GM19397 (cell line): ENCODE results near the gene GAGE12F.
"Not testable (repeated sequence)": the region's sequence is repeated elsewhere in the genome, so short reads cannot be mapped to it uniquely, and the experiment has no call there.

Experiments
- ATAC-seq: cut with Tn5 transposase; IDR thresholded peaks from one replicate; pipeline ENCODE4 v1.9.1; 2021; ENCODE audit warnings: mild to moderate bottlenecking, moderate library complexity; ENCODE audit not compliant: unreplicated experiment

The GAGE12F gene, protein sequence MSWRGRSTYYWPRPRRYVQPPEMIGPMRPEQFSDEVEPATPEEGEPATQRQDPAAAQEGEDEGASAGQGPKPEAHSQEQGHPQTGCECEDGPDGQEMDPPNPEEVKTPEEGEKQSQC

DNA sequence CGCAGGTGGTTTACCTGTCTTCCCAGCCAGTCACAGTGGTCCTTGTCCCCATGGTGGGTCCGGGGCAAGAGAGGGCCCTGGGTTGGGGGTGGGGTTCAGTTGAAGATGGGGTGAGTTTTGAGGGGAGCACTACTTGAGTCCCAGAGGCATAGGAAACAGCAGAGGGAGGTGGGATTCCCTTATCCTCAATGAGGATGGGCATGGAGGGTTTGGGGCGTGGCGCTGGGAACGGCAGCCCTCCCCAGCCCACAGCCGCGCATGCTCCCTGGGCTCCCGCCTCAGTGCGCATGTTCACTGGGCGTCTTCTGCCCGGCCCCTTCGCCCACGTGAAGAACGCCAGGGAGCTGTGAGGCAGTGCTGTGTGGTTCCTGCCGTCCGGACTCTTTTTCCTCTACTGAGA is at the start of gene GAGE12F:
TSS of gene GAGE12F (plus strand) at position 301 of the 400 bp plus-strand sequence. CDS start 1,155 bp downstream, outside the sequence.
- ATAC-seq: not testable (repeated sequence)

DNA sequence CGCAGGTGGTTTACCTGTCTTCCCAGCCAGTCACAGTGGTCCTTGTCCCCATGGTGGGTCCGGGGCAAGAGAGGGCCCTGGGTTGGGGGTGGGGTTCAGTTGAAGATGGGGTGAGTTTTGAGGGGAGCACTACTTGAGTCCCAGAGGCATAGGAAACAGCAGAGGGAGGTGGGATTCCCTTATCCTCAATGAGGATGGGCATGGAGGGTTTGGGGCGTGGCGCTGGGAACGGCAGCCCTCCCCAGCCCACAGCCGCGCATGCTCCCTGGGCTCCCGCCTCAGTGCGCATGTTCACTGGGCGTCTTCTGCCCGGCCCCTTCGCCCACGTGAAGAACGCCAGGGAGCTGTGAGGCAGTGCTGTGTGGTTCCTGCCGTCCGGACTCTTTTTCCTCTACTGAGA is 28.8 kb upstream of the GAGE12F start, which contains the start of gene GAGE12C:
TSS of gene GAGE12C (plus strand) at position 301 of the 400 bp plus-strand sequence. CDS start 1,155 bp downstream, outside the sequence.
- ATAC-seq: not testable (repeated sequence)

DNA sequence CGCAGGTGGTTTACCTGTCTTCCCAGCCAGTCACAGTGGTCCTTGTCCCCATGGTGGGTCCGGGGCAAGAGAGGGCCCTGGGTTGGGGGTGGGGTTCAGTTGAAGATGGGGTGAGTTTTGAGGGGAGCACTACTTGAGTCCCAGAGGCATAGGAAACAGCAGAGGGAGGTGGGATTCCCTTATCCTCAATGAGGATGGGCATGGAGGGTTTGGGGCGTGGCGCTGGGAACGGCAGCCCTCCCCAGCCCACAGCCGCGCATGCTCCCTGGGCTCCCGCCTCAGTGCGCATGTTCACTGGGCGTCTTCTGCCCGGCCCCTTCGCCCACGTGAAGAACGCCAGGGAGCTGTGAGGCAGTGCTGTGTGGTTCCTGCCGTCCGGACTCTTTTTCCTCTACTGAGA is 19.2 kb upstream of the GAGE12F start, which contains the start of gene GAGE12D:
TSS of gene GAGE12D (plus strand) at position 301 of the 400 bp plus-strand sequence. CDS start 1,155 bp downstream, outside the sequence.
- ATAC-seq: not testable (repeated sequence)

DNA sequence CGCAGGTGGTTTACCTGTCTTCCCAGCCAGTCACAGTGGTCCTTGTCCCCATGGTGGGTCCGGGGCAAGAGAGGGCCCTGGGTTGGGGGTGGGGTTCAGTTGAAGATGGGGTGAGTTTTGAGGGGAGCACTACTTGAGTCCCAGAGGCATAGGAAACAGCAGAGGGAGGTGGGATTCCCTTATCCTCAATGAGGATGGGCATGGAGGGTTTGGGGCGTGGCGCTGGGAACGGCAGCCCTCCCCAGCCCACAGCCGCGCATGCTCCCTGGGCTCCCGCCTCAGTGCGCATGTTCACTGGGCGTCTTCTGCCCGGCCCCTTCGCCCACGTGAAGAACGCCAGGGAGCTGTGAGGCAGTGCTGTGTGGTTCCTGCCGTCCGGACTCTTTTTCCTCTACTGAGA is 9.7 kb upstream of the GAGE12F start, which contains the start of gene GAGE12E:
TSS of gene GAGE12E (plus strand) at position 301 of the 400 bp plus-strand sequence. CDS start 1,155 bp downstream, outside the sequence.
- ATAC-seq: not testable (repeated sequence)

DNA sequence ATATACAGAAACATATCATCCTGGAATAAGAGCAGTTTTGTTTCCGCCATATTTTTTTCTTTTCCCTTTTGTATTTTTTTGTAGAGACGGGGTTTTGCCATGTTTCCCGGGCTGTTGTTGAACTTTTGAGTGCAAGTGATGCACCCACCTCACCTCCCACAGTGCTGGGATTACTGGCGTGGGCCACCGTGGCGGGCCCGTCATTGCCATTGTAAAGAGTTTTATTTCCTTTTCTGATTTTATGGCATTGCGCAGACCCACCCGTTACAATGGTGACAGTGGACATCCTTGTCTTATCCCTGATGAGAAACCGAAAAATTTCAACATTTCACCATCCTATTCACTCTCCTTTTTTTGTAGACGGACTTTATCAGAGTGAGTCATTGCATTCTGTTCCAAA is 8.1 kb downstream of the GAGE12F start:
- not testable (repeated sequence) for ATAC-seq

DNA sequence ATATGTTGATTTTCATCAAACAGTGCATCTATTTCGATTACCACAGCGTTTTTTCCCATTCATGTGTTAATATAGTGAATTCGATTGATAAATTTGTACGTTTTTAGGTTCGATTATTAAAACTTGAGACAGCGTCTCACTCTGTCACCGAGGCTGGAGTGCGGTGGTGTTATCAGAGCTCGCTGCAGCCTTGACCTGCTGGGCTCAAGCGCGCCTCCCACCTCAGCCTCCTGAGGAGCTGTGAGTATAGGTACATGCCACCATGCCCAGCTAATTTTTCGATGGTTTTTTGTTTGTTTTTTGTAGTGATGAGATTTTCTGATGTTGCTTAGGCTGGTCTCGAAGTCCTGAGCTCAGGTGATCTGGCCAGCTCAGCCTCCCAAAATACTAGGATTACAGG is 8.5 kb downstream of the GAGE12F start:
- ATAC-seq: not testable (repeated sequence)

DNA sequence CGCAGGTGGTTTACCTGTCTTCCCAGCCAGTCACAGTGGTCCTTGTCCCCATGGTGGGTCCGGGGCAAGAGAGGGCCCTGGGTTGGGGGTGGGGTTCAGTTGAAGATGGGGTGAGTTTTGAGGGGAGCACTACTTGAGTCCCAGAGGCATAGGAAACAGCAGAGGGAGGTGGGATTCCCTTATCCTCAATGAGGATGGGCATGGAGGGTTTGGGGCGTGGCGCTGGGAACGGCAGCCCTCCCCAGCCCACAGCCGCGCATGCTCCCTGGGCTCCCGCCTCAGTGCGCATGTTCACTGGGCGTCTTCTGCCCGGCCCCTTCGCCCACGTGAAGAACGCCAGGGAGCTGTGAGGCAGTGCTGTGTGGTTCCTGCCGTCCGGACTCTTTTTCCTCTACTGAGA is 9.5 kb downstream of the GAGE12F start, which contains the start of gene GAGE12G:
TSS of gene GAGE12G (plus strand) at position 301 of the 400 bp plus-strand sequence. CDS start 1,155 bp downstream, outside the sequence.
- not testable (repeated sequence) for ATAC-seq

DNA sequence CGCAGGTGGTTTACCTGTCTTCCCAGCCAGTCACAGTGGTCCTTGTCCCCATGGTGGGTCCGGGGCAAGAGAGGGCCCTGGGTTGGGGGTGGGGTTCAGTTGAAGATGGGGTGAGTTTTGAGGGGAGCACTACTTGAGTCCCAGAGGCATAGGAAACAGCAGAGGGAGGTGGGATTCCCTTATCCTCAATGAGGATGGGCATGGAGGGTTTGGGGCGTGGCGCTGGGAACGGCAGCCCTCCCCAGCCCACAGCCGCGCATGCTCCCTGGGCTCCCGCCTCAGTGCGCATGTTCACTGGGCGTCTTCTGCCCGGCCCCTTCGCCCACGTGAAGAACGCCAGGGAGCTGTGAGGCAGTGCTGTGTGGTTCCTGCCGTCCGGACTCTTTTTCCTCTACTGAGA is 19.0 kb downstream of the GAGE12F start, which contains the start of gene GAGE12H:
TSS of gene GAGE12H (plus strand) at position 301 of the 400 bp plus-strand sequence. CDS start 1,155 bp downstream, outside the sequence.
- ATAC-seq: not testable (repeated sequence)

DNA sequence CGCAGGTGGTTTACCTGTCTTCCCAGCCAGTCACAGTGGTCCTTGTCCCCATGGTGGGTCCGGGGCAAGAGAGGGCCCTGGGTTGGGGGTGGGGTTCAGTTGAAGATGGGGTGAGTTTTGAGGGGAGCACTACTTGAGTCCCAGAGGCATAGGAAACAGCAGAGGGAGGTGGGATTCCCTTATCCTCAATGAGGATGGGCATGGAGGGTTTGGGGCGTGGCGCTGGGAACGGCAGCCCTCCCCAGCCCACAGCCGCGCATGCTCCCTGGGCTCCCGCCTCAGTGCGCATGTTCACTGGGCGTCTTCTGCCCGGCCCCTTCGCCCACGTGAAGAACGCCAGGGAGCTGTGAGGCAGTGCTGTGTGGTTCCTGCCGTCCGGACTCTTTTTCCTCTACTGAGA is 28.6 kb downstream of the GAGE12F start, which contains the start of gene GAGE2A:
TSS of gene GAGE2A (plus strand) at position 301 of the 400 bp plus-strand sequence. CDS start 1,155 bp downstream, outside the sequence.
- ATAC-seq: not testable (repeated sequence)

DNA sequence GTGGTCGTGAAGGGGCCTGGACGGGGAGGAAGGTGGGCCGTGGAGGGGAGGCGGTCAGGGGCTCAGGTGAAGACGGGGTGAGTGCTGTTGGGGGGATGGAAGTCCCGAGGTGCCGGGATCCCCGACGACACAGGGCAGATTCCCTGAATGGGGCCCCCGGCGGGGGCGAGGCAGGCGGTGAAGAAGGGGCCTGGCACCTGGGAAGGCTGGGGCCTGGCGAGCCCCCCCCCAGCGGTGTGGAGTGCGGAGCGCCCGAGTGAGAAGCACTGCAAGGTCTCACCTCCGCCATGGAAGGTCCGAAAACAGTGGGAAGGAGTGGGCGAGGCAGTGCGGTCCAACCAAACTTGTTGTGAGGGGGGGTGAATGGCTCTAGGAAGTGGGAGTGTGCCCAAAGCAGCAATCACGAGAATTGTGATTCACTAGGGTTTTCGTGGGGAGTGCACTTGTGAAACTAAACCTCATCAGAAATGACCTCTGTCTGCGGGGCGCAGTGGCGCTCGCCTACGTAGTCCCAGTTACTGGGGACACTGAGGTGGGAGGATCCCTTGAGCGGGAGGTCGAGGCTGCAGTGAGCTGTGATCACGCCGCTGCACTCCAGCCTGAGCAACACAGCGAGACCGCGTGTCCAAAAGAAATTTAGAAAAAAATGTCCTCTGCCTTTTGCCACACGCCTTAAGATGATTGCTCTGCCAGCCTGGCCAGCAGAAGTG is 29.3 kb downstream of the GAGE12F start:
- not testable (repeated sequence) for ATAC-seq

DNA sequence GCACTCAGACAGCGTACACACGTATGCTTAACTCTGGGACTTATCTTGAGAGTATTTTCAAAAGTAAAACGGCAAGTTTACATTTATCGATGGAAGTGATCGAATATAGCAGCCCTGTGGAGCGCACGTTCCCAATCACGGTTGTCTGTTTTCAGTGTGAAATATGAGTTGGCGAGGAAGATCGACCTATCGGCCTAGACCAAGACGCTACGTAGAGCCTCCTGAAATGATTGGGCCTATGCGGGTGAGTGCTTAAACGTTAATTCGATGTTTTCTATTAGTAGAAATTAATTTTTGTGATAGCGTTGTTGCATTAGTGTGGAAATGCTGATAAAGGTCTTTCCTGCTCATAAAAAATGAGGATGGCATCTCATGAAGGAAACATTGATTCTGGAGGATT is 29.8 kb downstream of the GAGE12F start:
- not testable (repeated sequence) for ATAC-seq

DNA sequence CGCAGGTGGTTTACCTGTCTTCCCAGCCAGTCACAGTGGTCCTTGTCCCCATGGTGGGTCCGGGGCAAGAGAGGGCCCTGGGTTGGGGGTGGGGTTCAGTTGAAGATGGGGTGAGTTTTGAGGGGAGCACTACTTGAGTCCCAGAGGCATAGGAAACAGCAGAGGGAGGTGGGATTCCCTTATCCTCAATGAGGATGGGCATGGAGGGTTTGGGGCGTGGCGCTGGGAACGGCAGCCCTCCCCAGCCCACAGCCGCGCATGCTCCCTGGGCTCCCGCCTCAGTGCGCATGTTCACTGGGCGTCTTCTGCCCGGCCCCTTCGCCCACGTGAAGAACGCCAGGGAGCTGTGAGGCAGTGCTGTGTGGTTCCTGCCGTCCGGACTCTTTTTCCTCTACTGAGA is 38.1 kb downstream of the GAGE12F start, which contains the start of gene GAGE1:
TSS of gene GAGE1 (plus strand) at position 301 of the 400 bp plus-strand sequence. CDS start 1,155 bp downstream, outside the sequence.
- not testable (repeated sequence) for ATAC-seq

DNA sequence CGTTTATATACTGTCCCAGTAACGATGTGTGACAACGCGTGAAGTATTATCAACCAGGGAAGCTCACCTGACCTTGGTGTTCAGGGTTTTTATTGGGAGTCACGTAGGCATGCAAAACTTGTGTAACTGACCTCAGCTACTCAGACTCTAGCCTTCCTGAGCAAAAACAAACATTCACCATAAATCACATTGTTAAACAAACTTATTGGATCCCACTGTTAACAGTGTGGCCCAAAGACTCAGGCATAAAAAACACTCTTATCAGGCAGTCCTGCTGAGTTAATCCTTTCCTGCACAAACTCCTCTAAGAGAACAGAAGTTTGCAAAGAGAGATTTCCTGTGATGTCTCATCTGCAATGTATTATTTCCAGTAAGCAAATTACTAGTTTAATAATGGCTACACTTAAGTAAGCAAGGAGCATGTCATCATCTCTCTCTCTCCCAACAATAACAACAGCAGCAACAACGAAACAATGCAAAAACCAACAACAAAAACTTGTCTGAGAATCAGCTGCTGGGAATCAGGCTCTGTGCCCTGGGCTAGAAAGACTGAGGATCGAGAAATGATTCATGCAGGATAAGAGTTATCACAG is 50.2 kb downstream of the GAGE12F start:
- no peak for ATAC-seq
